Activated T-helper 2 cell treated with anti-CD3 and anti-CD28 coated beads, Interferon-gamma antibody, Interleukin-2, Interleukin-4, amounts not matched to agents 10 μg/mL and 5 μg/mL and 100 μg/mL, durations not matched to agents 14 hours and 24 hours and 36 hours (primary cell): Measurements from ENCODE around the gene XRRA1. TPM values are rescaled to one million over a fixed set of nuclear protein-coding genes. Genes with fewer than 3 reads are reported as not detected.

Source experiments
- DNase-seq: peaks from one replicate; pipeline ENCODE4 v3.0.0; 2021; ENCODE audit warnings: low spot score
- H3K27ac Mint-ChIP-seq: one replicate; pipeline ENCODE4 v1.8.0; 2021; ENCODE audit warnings: mixed read lengths
- H3K27me3 Mint-ChIP-seq: one replicate; pipeline ENCODE4 v1.8.0; 2021; ENCODE audit warnings: low read depth, mixed read lengths
- H3K36me3 Mint-ChIP-seq: one replicate; pipeline ENCODE4 v1.8.0; 2021; ENCODE audit warnings: low read depth, mixed read lengths
- H3K4me1 Mint-ChIP-seq: one replicate; pipeline ENCODE4 v1.8.0; 2021; ENCODE audit warnings: low read depth, mixed read lengths
- H3K4me3 Mint-ChIP-seq: one replicate; pipeline ENCODE4 v1.8.0; 2021; ENCODE audit warnings: low read depth, mild to moderate bottlenecking, moderate library complexity, mixed read lengths
- H3K9me3 Mint-ChIP-seq: one replicate; pipeline ENCODE4 v1.8.0; 2021; ENCODE audit warnings: mixed read lengths
- intact Hi-C: fragments of 100-400 bp; cut with micrococcal nuclease; formaldehyde crosslinking; loops from one replicate; pipeline ENCODE4 v1.15.1; 2023
- total RNA-seq: library from RNA; stranded (reverse); gene quantifications from 2 replicates; pipeline ENCODE4 v1.2.3, GENCODE V29; 2022

The XRRA1 gene
- total RNA-seq, 1 donor from 2014 or later = 10.7 TPM

GRCh38 chr11:74942073-74942759, 6.7 kb downstream of the XRRA1 start:
- no peak for DNase-seq
- intact Hi-C loops = loop anchor here (10.0 kb wide), 1 partner anchor 547 kb away; the partner anchor contains the start of gene PGM2L1
- H3K27me3 Mint-ChIP-seq = no peaks in the 10 kb centered on the region
- H3K36me3 Mint-ChIP-seq = peaks cover 10% of the 10 kb centered on the region
- no peak overlapping the region for H3K4me3 Mint-ChIP-seq
- H3K27ac Mint-ChIP-seq = peak overlapping the region; percentile 50
- H3K9me3 Mint-ChIP-seq = no peaks in the 10 kb centered on the region
- peaks cover 23% of the 10 kb centered on the region for H3K4me1 Mint-ChIP-seq

GRCh38 chr11:74941492-74941891, 7.4 kb downstream of the XRRA1 start:
- Mint-ChIP-seq H3K4me3 (no peak overlapping the region), H3K27ac (no peak overlapping the region)

GRCh38 chr11:74937696-74938475, 11.0 kb downstream of the XRRA1 start:
- Mint-ChIP-seq H3K27ac (no peak overlapping the region), H3K4me1 (peaks cover 15% of the 10 kb centered on the region), H3K4me3 (no peak overlapping the region), H3K36me3 (peaks cover 29% of the 10 kb centered on the region), H3K27me3 (no peaks in the 10 kb centered on the region), H3K9me3 (no peaks in the 10 kb centered on the region)
- intact Hi-C loops = no loop called here
- DNase-seq = no peak

More at GRCh38 chr11:74941492-74941891, 7.4 kb downstream of the XRRA1 start:
- no peaks in the 10 kb centered on the region for H3K9me3 Mint-ChIP-seq
- intact Hi-C loops = loop anchor here (10.0 kb wide), 1 partner anchor 547 kb away; the partner anchor contains the start of gene PGM2L1
- H3K4me1 Mint-ChIP-seq = peaks cover 23% of the 10 kb centered on the region
- no peaks in the 10 kb centered on the region for H3K27me3 Mint-ChIP-seq
- H3K36me3 Mint-ChIP-seq = peaks cover 13% of the 10 kb centered on the region
- DNase-seq = no peak

GRCh38 chr11:74936976-74937375, 11.9 kb downstream of the XRRA1 start:
- H3K27me3 Mint-ChIP-seq = no peaks in the 10 kb centered on the region
- no peak overlapping the region for H3K27ac Mint-ChIP-seq
- H3K9me3 Mint-ChIP-seq = no peaks in the 10 kb centered on the region
- peaks cover 20% of the 10 kb centered on the region for H3K4me1 Mint-ChIP-seq
- no peak for DNase-seq
- H3K4me3 Mint-ChIP-seq = no peak overlapping the region
- H3K36me3 Mint-ChIP-seq = peaks cover 29% of the 10 kb centered on the region
- intact Hi-C loops = no loop called here

- H3K36me3 Mint-ChIP-seq = peaks cover 29% of the 10 kb centered on the region
- intact Hi-C loops = no loop called here
Observed at GRCh38 chr11:74936087-74936486, 12.8 kb downstream of the XRRA1 start.

GRCh38 chr11:74935285-74935684, 13.6 kb downstream of the XRRA1 start:
- no peaks in the 10 kb centered on the region for H3K9me3 Mint-ChIP-seq
- no peak overlapping the region for H3K4me3 Mint-ChIP-seq
- DNase-seq = no peak
- no peaks in the 10 kb centered on the region for H3K27me3 Mint-ChIP-seq
- peaks cover 21% of the 10 kb centered on the region for H3K4me1 Mint-ChIP-seq
- H3K27ac Mint-ChIP-seq = no peak overlapping the region
- H3K36me3 Mint-ChIP-seq = peaks cover 26% of the 10 kb centered on the region
- intact Hi-C loops = no loop called here

More at GRCh38 chr11:74936087-74936486, 12.8 kb downstream of the XRRA1 start:
- Mint-ChIP-seq H3K9me3 (no peaks in the 10 kb centered on the region), H3K27ac (no peak overlapping the region), H3K4me1 (peaks cover 21% of the 10 kb centered on the region), H3K4me3 (no peak overlapping the region), H3K27me3 (no peaks in the 10 kb centered on the region)
- no peak for DNase-seq

GRCh38 chr11:74933765-74934164, 15.1 kb downstream of the XRRA1 start:
- Mint-ChIP-seq H3K9me3 (no peaks in the 10 kb centered on the region), H3K27ac (no peak overlapping the region), H3K4me1 (peaks cover 21% of the 10 kb centered on the region), H3K27me3 (no peaks in the 10 kb centered on the region), H3K4me3 (no peak overlapping the region), H3K36me3 (peaks cover 24% of the 10 kb centered on the region)
- intact Hi-C loops = loop anchor here (2.0 kb wide), 1 partner anchor 15 kb away; the partner anchor contains the start of genes SPCS2 and XRRA1
- no peak for DNase-seq

GRCh38 chr11:74932797-74933196, 16.1 kb downstream of the XRRA1 start:
- intact Hi-C loops = loop anchor here (2.0 kb wide), 1 partner anchor 16 kb away; the partner anchor contains the start of genes SPCS2 and XRRA1
- Mint-ChIP-seq H3K27me3 (no peaks in the 10 kb centered on the region), H3K36me3 (peaks cover 22% of the 10 kb centered on the region), H3K4me3 (no peak overlapping the region), H3K4me1 (peaks cover 21% of the 10 kb centered on the region), H3K9me3 (no peaks in the 10 kb centered on the region), H3K27ac (peak overlapping the region; percentile 21)
- no peak for DNase-seq

GRCh38 chr11:74932169-74932568, 16.7 kb downstream of the XRRA1 start:
- peaks cover 23% of the 10 kb centered on the region for H3K4me1 Mint-ChIP-seq
- no peak for DNase-seq
- intact Hi-C loops = loop anchor here (2.0 kb wide), 1 partner anchor 17 kb away; the partner anchor contains the start of genes SPCS2 and XRRA1

GRCh38 chr11:74929431-74930363, 19.2 kb downstream of the XRRA1 start:
- no peak overlapping the region for H3K27ac Mint-ChIP-seq
- peak; percentile 45 for DNase-seq
- H3K4me1 Mint-ChIP-seq = peaks cover 39% of the 10 kb centered on the region
- no peak overlapping the region for H3K4me3 Mint-ChIP-seq
- intact Hi-C loops = loop anchor here (1.0 to 5.0 kb wide), 5 partner anchors 59 to 313 kb away; partner anchors contain the start of genes NEU3 and TPBGL
- H3K36me3 Mint-ChIP-seq = peaks cover 14% of the 10 kb centered on the region
- no peaks in the 10 kb centered on the region for H3K27me3 Mint-ChIP-seq
- H3K9me3 Mint-ChIP-seq = no peaks in the 10 kb centered on the region

More at GRCh38 chr11:74932169-74932568, 16.7 kb downstream of the XRRA1 start:
- Mint-ChIP-seq H3K4me3 (no peak overlapping the region), H3K27me3 (no peaks in the 10 kb centered on the region), H3K9me3 (no peaks in the 10 kb centered on the region), H3K36me3 (peaks cover 22% of the 10 kb centered on the region), H3K27ac (peak overlapping the region; percentile 50)

GRCh38 chr11:74927496-74927895, 21.4 kb downstream of the XRRA1 start:
- peaks cover 5% of the 10 kb centered on the region for H3K36me3 Mint-ChIP-seq
- H3K9me3 Mint-ChIP-seq = no peaks in the 10 kb centered on the region
- no peak overlapping the region for H3K27ac Mint-ChIP-seq
- no peak for DNase-seq
- no peak overlapping the region for H3K4me3 Mint-ChIP-seq
- intact Hi-C loops = loop anchor here (5.0 kb wide), 1 partner anchor 315 kb away; the partner anchor contains the start of gene TPBGL
- H3K4me1 Mint-ChIP-seq = peaks cover 30% of the 10 kb centered on the region
- no peaks in the 10 kb centered on the region for H3K27me3 Mint-ChIP-seq
